GM18858 (cell line): ENCODE data around the gene P2RX6.
"Not testable (repeated sequence)": the region's sequence is repeated elsewhere in the genome, so short reads cannot be mapped to it uniquely, and the experiment has no call there.

Experiments
- ATAC-seq: cut with Tn5 transposase; IDR thresholded peaks from one replicate; pipeline ENCODE4 v1.9.1; 2021; ENCODE audit not compliant: unreplicated experiment

P2RX6 gene

DNA sequence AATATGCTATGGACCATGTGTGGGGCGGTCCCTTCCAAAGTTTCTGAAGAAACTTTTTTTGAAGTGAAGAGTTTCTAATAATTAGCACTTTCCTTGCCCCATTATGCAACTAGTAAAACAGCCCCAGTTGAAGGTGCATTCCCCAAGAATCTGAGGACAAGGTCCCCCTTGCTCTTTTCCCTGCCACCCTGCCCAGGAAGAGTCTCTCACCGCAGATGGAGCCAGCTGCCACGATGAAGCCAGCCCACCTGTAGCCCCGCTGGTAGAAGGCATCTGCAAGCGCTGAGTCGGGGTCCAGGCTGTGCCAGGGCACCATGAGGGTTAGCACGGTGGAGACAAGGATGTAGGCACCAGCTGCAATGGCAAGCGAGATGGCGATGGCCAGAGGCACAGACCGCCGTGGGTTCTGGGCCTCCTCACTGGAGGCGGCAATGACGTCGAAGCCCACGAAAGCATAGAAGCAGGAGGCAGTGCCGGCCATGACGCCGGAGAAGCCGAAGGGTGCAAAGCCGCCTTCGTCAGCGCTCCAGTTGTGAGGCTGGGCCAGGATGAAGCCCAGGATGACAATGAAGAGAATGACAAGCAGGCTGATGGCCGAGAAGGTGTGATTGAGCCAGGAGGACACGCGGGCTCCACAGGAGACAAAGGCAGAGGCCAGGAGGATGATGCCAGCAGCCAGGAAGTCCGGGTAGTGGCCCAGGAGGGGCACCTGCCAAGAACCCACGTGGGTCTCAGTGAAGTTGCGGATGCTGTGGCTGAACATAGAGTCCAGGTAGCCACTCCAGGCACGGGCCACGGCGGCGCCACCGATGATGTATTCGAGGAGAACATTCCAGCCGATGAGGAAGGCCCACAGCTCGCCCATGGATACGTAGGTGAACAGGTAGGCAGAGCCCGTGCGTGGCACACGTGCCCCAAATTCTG, 15.9 kb downstream of the P2RX6 start:
- no peak for ATAC-seq

DNA sequence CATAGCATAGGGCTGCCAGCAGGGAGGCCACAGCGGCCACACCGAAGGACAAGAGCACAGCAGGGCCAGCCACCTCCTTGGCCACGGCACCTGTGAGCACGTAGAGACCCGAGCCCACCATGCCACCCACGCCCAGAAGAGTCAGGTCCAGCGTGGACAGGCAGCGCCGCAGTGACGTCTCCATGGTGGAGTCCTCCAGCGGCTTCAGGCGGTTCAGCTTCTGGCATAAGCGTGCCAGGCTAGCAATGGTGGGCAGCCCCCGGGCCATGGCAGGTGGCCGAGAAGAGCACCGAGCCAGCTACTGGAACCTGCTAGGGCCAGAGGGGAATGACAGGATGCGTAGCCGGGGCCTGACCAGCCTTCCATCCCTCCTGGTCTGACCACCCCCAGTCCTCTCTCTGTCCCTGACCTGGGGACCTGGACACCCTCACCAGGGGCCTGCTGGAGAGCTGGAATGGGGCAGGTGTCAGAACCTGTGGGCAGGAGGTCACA, 16.6 kb downstream of the P2RX6 start:
- ATAC-seq: no peak

DNA sequence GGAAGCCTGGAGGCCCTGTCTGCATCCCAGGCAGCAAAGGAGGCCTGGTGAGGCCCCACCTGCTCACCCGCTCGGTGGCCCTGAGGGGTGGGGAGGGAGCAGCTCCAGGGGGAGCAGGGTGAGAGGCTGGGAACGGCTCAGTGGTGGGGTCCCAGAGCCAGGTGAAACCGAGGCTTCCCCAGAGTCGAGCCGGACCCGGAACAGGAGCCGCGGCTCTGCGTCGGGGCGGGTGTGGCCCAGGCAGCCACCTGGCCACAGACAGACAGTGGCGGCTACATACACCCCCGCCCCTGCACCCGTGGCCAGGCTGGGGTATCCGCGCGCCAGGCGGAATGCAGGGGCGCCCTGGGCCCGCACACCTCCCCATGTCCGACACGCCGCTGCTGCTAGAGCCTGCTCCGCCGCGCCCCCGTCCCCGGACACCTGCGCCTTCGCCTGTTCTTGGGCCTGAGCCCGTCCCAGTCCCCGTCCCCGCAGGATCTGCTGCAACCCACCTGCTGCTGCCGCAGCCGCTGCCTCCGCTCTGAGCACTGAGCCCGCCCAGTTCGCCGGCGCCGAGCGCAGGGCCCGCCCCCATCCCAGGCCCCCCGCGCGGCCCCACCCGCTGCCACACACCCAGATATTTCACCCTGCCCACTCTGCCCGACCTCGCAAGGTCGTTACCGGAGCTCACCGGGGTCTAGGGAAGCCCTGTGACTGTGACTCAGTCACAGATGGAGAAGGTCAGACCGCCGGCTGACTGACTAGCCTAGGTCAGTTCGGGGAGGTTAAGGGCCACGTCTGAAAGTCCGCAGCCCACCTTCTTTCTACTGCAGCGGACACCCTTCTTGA, 17.3 kb downstream of the P2RX6 start, which contains the start of gene SLC7A4:
Gene SLC7A4 (minus strand): TSS at position 525 of the 831 bp plus-strand sequence. CDS start 749 bp downstream, outside the sequence.
- ATAC-seq: no peak

- no peak for ATAC-seq
Measured at GRCh38 chr22:21032868-21033688, 18.1 kb downstream of the P2RX6 start.

DNA sequence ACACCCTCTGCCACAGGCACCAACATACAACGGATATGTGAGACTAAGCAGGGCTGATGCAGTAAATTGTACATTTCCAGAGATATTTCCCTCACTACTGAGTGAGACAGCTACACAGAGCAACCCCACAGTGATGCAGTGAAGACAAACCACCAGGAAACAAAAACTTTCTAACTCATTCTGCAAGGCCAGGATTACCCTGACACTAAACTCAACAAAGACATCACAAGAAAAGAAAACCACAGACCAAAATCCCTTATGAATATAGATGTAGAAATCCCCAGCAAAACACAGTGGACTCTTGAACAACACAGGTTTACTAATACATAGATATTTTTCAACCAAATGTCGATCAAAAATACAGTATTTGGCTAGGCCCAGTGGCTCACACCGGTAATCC, 18.9 kb downstream of the P2RX6 start:
- ATAC-seq: no peak

GRCh38 chr22:21034989-21035388, 20.0 kb downstream of the P2RX6 start:
- no peak for ATAC-seq

DNA sequence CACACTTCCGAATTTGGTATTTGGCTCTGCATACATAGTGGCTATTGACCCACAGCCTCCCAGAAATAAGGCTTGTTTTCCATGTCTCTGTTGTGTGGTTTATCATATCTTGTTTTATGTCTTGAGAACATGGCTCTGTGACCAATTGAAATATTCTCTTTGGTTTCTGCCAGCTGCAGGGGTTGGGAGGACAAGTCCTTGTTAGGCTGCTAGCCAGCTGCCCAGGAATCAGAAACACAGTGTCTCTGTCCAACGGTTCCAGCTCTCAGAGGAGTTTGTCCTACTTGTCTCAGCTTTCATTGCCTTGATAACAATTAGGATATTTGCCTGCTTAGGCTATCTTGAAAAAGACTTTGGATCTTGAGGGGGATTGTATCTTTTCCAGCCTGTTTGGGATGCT, 23.4 kb downstream of the P2RX6 start:
- ATAC-seq: no peak

DNA sequence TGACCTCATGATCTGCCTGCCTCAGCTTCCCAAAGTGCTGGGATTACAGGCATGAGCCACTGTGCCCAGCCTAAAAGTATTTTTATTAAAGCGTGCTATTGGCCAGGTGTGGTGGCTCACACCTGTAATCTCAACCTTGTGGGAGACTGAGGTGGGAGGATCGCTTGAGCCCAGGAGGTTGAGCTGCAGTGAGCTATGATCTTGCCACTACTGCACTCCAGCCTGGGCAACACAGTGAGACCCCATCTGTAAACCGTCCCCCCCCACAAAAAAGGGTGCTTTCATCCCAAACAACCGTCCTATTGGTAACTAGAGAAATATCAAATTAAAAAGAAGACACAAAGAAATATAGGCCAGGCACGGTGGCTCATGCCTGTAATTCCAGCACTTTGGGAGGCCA, 24.2 kb downstream of the P2RX6 start:
- not testable (repeated sequence) for ATAC-seq

DNA sequence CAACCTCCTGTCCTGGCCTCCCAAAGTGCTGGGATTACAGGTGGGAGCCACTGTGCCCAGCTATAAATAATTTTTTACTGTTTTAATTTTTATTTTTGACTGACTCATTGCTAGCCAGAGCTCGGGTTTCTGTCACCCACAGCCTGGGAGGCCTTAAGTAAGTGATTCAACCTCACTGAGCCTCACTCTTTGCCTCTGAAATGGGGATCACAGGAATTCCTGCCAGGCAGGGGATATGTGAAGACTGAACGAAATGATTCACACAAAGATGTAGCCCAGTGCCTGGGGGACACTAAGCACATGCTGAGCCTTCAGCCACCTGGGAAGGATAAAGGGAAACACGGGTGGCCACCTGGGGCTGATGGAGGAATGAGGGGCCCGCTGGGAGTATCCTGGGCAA, 27.0 kb downstream of the P2RX6 start:
- ATAC-seq: no peak

DNA sequence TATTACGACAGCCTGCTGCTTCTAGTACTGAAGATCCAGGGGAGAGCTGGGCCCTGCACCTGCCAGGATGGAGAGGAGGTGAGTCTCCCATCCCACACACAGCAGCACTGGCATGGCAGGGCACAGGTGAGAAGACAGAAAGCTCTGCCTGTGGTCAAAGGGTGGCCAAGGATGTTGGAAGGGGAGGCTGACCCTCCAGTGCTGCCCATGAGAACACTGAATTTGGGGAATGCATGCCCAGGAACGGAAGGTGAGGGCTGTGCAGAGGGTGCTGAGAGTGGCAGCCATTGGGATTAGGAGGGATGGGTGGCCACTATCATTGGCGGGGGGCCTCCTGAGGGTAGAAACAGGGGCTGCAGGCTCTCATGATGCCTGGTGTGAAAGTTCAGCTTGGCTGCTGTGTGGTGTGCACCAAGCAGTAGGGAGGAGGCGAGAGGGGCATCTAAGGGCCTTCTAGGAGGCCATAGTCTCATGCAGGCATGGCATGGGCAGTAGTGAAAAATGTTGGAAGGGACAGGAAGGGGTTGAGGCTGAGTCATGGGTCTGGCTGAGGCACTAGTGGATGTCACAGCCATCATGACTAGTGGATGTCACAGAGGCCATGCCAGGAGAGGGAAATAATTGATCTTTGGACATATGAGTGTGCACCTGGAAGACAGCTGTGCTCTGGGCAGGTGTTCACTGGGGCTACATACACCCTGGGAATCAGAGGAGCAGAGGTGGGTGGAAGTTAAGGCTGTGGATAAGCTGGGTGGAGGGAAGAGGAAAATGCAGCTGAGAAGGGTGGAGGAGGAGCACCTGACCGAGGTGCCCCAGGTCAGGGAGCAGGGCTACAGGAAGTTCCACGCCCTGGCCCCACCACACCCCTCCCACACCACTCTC, 28.3 kb downstream of the P2RX6 start:
- no peak for ATAC-seq

- ATAC-seq: no peak
Measured at GRCh38 chr22:21043860-21044535, 29.0 kb downstream of the P2RX6 start.

GRCh38 chr22:21044931-21045584, 30.1 kb downstream of the P2RX6 start:
- no peak for ATAC-seq

- ATAC-seq: no peak
Measured at GRCh38 chr22:21045585-21046294, 30.8 kb downstream of the P2RX6 start, which contains the start of gene LRRC74B. Gene LRRC74B, plus strand, starts transcription at chr22:21045946. Its CDS starts 41 bp downstream, at chr22:21045987.

DNA sequence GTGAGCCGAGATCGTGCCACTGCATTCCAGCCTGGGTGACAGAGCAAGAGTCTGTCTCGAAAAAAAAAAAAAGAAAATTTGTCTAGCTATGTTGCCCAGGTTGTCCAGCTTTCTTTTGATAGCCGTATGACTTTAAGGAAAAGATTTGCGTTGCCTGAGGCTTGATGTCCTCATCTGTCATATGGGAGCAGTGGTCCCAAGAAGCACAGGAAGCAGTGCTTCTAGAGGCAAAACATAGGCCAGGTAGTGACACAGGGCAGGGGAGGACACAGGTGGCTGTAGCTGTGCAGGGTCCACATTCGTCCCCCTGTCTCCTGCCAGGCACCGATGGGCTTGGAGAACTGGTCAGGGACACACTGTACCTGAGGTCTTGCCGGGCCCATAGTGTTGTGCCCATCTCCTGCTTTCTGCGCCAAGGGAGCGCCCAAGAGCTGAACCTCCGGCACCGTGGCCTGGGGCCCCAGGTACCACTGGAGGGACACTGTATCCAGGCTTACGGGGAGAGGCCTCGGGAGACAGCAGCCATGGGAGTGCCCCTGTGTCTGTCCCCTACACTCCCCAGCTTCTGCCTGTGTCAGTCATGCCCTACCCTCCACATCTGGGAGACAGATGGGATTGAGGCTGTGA, 32.2 kb downstream of the P2RX6 start:
- no peak for ATAC-seq

DNA sequence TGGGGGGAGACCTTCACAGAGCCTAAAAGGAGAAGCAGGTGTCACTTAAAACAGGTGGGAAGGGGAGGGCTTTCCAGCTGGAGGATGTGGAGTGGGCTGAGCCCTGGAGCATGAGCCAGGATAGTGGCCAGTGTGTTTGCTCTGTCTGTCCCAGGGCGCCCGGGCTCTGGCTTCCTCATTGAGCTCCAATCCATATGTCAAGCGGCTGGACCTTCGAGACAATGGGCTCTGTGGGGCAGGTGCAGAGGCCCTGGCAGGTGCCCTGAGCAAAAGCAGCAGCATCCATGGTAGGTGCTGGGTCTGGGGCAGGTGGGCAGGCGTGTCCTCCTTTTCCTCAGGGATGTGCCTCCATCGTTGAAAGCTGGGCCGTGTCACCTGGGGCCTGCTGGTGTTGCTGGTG, 32.8 kb downstream of the P2RX6 start:
- no peak for ATAC-seq

DNA sequence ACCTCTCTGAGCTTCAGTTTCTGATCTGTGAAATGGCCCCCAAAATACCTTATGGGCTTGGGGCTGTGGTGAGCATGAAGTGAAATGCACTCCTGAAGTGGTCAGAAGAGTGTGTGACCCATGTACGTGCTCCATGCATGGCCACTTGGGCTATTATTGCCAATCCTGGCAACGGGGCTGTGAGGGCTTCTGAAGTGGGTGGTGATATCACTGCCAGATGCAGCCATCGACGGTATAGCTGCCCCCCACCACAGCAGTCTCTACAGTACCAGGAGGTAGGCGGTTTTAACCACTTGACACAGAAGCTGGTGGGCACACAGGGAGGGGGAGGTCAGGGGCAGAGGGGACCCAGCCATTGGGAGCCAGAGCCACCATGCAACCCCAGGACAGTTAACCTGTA, 33.5 kb downstream of the P2RX6 start:
- not testable (repeated sequence) for ATAC-seq

- ATAC-seq: not testable (repeated sequence)
Measured at GRCh38 chr22:21048965-21049364, 34.0 kb downstream of the P2RX6 start.
